Measurements from ENCODE around the gene ERAS.

DNA sequence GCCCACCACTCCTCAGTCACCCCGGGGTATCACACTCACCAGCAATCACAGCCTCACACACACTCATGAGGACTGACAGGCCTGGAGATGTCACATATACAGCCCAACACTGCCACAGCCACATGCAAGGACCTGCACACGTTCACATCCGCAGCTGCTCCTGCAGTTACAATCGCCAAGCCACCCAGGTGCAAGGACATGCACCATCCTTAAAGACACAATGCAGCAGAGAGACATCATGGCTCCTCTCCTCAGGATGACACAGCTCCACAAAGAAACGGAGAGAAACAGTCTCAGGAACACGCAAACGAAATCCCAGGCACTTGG, 8.0 kb downstream of the ERAS start:
- no peak for TF ChIP-seq POLR2A (IDR thresholded peaks at IDR 0.05)
- TF ChIP-seq, protein P1, sequence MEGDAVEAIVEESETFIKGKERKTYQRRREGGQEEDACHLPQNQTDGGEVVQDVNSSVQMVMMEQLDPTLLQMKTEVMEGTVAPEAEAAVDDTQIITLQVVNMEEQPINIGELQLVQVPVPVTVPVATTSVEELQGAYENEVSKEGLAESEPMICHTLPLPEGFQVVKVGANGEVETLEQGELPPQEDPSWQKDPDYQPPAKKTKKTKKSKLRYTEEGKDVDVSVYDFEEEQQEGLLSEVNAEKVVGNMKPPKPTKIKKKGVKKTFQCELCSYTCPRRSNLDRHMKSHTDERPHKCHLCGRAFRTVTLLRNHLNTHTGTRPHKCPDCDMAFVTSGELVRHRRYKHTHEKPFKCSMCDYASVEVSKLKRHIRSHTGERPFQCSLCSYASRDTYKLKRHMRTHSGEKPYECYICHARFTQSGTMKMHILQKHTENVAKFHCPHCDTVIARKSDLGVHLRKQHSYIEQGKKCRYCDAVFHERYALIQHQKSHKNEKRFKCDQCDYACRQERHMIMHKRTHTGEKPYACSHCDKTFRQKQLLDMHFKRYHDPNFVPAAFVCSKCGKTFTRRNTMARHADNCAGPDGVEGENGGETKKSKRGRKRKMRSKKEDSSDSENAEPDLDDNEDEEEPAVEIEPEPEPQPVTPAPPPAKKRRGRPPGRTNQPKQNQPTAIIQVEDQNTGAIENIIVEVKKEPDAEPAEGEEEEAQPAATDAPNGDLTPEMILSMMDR (IDR thresholded peaks at IDR 0.05 in 8 of 11, conservative IDR thresholded peaks at IDR 0.05 in 3 of 11), result no peak
- TF ChIP-seq POLR2AphosphoS5 (IDR thresholded peaks at IDR 0.05), result no peak
